Measurements from ENCODE around the gene NOS2. TPM values are rescaled to one million over a fixed set of nuclear protein-coding genes. Genes with fewer than 3 reads are reported as not detected.
"Not testable (repeated sequence)": the region's sequence is repeated elsewhere in the genome, so short reads cannot be mapped to it uniquely, and the experiment has no call there.

Gene NOS2
- total RNA-seq, 1 donor from 2014 or later: not detected

- Histone ChIP-seq H3K9me3 (no peaks in the 10 kb centered on the region), H3K36me3 (no peaks in the 10 kb centered on the region), H3K4me3 (no peak overlapping the region), H3K27me3 (no peaks in the 10 kb centered on the region), H3K4me1 (no peaks in the 10 kb centered on the region), H3K27ac (no peak overlapping the region)
- TF ChIP-seq POLR2AphosphoS5 (IDR thresholded peaks at IDR 0.05; ENCODE audit: insufficient read depth in 1 of 2, low read depth in 1 of 2) (no peak), CTCF (IDR thresholded peaks at IDR 0.05) (no peak), POLR2A (IDR thresholded peaks at IDR 0.05) (no peak)
- intact Hi-C loops (cut with DNase I): no loop called here
- no peak for DNase-seq (ENCODE audit: extremely low spot score in 2 of 2)
These were observed 35.0 kb downstream of the NOS2 start for GRCh38 chr17:27765353-27765752.

- no peaks in the 10 kb centered on the region for H3K4me1 ChIP-seq
- intact Hi-C loops (cut with DNase I): no loop called here
- TF ChIP-seq POLR2AphosphoS5 (IDR thresholded peaks at IDR 0.05; ENCODE audit: insufficient read depth in 1 of 2, low read depth in 1 of 2): no peak
- TF ChIP-seq CTCF (IDR thresholded peaks at IDR 0.05): no peak
- no peak for TF ChIP-seq POLR2A (IDR thresholded peaks at IDR 0.05)
- no peak for DNase-seq (ENCODE audit: extremely low spot score in 2 of 2)
- H3K9me3 ChIP-seq: no peaks in the 10 kb centered on the region
- H3K27ac ChIP-seq: no peak overlapping the region
- H3K4me3 ChIP-seq: no peak overlapping the region
- H3K36me3 ChIP-seq: no peaks in the 10 kb centered on the region
- no peaks in the 10 kb centered on the region for H3K27me3 ChIP-seq
These were observed 35.7 kb downstream of the NOS2 start for GRCh38 chr17:27764589-27764988.

GRCh38 chr17:27762527-27763305 is 37.6 kb downstream of the NOS2 start:
- Histone ChIP-seq H3K27ac (no peak overlapping the region), H3K36me3 (no peaks in the 10 kb centered on the region), H3K27me3 (no peaks in the 10 kb centered on the region), H3K9me3 (no peaks in the 10 kb centered on the region), H3K4me1 (no peaks in the 10 kb centered on the region), H3K4me3 (no peak overlapping the region)
- no peak for TF ChIP-seq CTCF (IDR thresholded peaks at IDR 0.05)
- TF ChIP-seq POLR2AphosphoS5 (IDR thresholded peaks at IDR 0.05; ENCODE audit: insufficient read depth in 1 of 2, low read depth in 1 of 2): no peak
- no peak for TF ChIP-seq POLR2A (IDR thresholded peaks at IDR 0.05)
- DNase-seq (ENCODE audit: extremely low spot score in 2 of 2): no peak
- intact Hi-C loops (cut with DNase I): no loop called here

- H3K9me3 ChIP-seq; H3K4me3 ChIP-seq; H3K27ac ChIP-seq; DNase-seq (ENCODE audit: extremely low spot score in 2 of 2); H3K27me3 ChIP-seq; intact Hi-C loops (cut with DNase I); H3K4me1 ChIP-seq; H3K36me3 ChIP-seq: not testable (repeated sequence)
These were observed 39.4 kb downstream of the NOS2 start for GRCh38 chr17:27760931-27761330.

- TF ChIP-seq POLR2A (IDR thresholded peaks at IDR 0.05): no peak
- peak; percentile 14 to 73 (median 43) for TF ChIP-seq CTCF (IDR thresholded peaks at IDR 0.05)
- no peaks in the 10 kb centered on the region for H3K36me3 ChIP-seq
- H3K9me3 ChIP-seq: no peaks in the 10 kb centered on the region
- no peak for DNase-seq (ENCODE audit: extremely low spot score in 2 of 2)
- no peaks in the 10 kb centered on the region for H3K4me1 ChIP-seq
- H3K27me3 ChIP-seq: no peaks in the 10 kb centered on the region
- H3K4me3 ChIP-seq: no peak overlapping the region
- H3K27ac ChIP-seq: no peak overlapping the region
- intact Hi-C loops (cut with DNase I): no loop called here
These were observed 40.1 kb downstream of the NOS2 start for GRCh38 chr17:27760069-27760885.

Data from vagina (tissue), 2 donors.